Neural cell (in vitro differentiated cells): ENCODE measurements around the gene COL4A2.

Source experiments
- CTCF ChIP-seq: fragments of 450-650 bp; IDR thresholded peaks from 2 replicates; pipeline ENCODE4 v1.5.1; 2014; ENCODE audit warnings: antibody characterized with exemption, mild to moderate bottlenecking, moderate library complexity; ENCODE audit not compliant: poor library complexity, severe bottlenecking
- EZH2 ChIP-seq: fragments of 200-600, 300-800 bp; shearing (Covaris generic), sonication (generic); IDR thresholded peaks from 2 replicates; pipeline ENCODE4 v1.6.1; 2014; ENCODE audit warnings: antibody characterized with exemption, low read length, borderline replicate concordance, mild to moderate bottlenecking; ENCODE audit not compliant: insufficient read depth, poor library complexity, severe bottlenecking

DNA sequence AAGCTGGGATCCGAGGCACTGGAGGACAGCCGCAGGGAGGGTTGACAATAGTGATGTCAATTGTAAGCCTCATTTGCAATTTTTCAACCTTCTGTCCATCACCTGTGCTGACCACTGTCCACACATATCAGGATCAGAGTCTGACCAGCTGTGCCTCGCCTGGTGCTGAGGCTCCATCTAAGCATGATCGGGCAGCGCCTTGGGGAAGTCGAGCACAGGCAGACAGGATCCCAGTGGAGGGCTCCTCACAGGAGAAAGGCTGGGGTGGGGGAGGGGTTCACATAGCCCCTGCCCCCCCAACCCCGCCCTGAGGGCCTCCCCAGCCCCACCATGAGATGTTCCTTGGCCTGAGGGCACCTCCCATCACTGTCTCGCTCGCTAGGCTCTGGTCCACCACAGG is 194.1 kb downstream of the COL4A2 start:
- no peak for TF ChIP-seq CTCF
- TF ChIP-seq EZH2: no peak
